HL-60 (cell line): ENCODE data around the gene MALAT1.

Source experiments
- CTCF ChIP-seq: IDR thresholded peaks from one replicate; pipeline ENCODE4 v1.5.1; 2011; ENCODE audit warnings: low read length, control low read depth, inconsistent platforms; ENCODE audit not compliant: insufficient read depth
- GABPA ChIP-seq: IDR thresholded peaks from 2 replicates; pipeline ENCODE4 v1.6.1; 2012; ENCODE audit warnings: low read depth
- POLR2AphosphoS5 ChIP-seq: IDR thresholded peaks from 2 replicates; pipeline ENCODE4 v1.6.1; 2012; ENCODE audit warnings: low read depth
- REST ChIP-seq: IDR thresholded peaks from 2 replicates; pipeline ENCODE4 v1.6.1; 2012; ENCODE audit warnings: low read depth; ENCODE audit not compliant: insufficient replicate concordance
- SPI1 ChIP-seq: IDR thresholded peaks from 2 replicates; pipeline ENCODE4 v1.6.1; 2012; ENCODE audit warnings: low read depth, mild to moderate bottlenecking, borderline replicate concordance

- no peak for TF ChIP-seq CTCF
- no peak for TF ChIP-seq POLR2AphosphoS5
- no peak for TF ChIP-seq GABPA
- TF ChIP-seq REST, result no peak
- no peak for TF ChIP-seq SPI1
These were observed 24.0 kb upstream of the MALAT1 start for GRCh38 chr11:65474864-65475263.
